Activated CD8-positive, alpha-beta memory T cell treated with anti-CD3 and anti-CD28 coated beads, Interleukin-2, amount 10 ng/mL, durations not matched to agents 7 days and 5 days (primary cell): ENCODE measurements around the gene U2SURP. TPM values are rescaled to one million over a fixed set of nuclear protein-coding genes. Genes with fewer than 3 reads are reported as not detected.

Source experiments
- ATAC-seq: fragments of 150-1000 bp; cut with Tn5 transposase; one replicate; pipeline ENCODE4 v1.10.0; 2021; ENCODE audit warnings: moderate library complexity
- CTCF ChIA-PET: fragments of 350-600 bp; sonication (Branson Sonifier 250); formaldehyde crosslinking; loops from one replicate; lab custom pipeline; 2021; ENCODE audit warnings: antibody characterized with exemption; lab: Charles Lee
- DNase-seq: peaks from one replicate; pipeline ENCODE4 v3.0.0-alpha.2; 2020
- H3K27ac Mint-ChIP-seq: one replicate; pipeline ENCODE4 v1.8.0; 2021; ENCODE audit warnings: mild to moderate bottlenecking, mixed read lengths
- H3K27me3 Mint-ChIP-seq: one replicate; pipeline ENCODE4 v1.8.0; 2021; ENCODE audit warnings: mixed read lengths
- H3K36me3 Mint-ChIP-seq: one replicate; pipeline ENCODE4 v1.8.0; 2021; ENCODE audit warnings: mild to moderate bottlenecking, mixed read lengths
- H3K4me1 Mint-ChIP-seq: one replicate; pipeline ENCODE4 v1.8.0; 2021; ENCODE audit warnings: mixed read lengths
- H3K4me3 Mint-ChIP-seq: one replicate; pipeline ENCODE4 v1.8.0; 2021; ENCODE audit warnings: mild to moderate bottlenecking, moderate library complexity, mixed read lengths
- H3K9me3 Mint-ChIP-seq: one replicate; pipeline ENCODE4 v1.8.0; 2022; ENCODE audit warnings: low read depth, mixed read lengths
- total RNA-seq, 2 experiments: library from RNA; stranded (reverse); gene quantifications; one replicate each; pipeline ENCODE4 v1.2.3, GENCODE V29; 2021

The U2SURP gene
- total RNA-seq, 2 experiments from 2014 or later, result 155 to 163 TPM

GRCh38 chr3:142966808-142967207, 34.6 kb upstream of the U2SURP start:
- ATAC-seq (no peak), DNase-seq (no peak)
- Mint-ChIP-seq H3K27me3 (peaks cover 75% of the 10 kb centered on the region), H3K4me3 (no peak overlapping the region), H3K4me1 (peaks cover 14% of the 10 kb centered on the region), H3K9me3 (no peaks in the 10 kb centered on the region), H3K36me3 (no peaks in the 10 kb centered on the region), H3K27ac (no peak overlapping the region)
- CTCF ChIA-PET, result interaction anchor here (1.3 kb wide), 1 partner anchor 103 kb away, joined by 3 read pairs; no protein-coding TSS in a partner anchor

GRCh38 chr3:142968319-142969025, 32.9 kb upstream of the U2SURP start:
- no peaks in the 10 kb centered on the region for H3K9me3 Mint-ChIP-seq
- H3K4me3 Mint-ChIP-seq, result no peak overlapping the region
- no peak overlapping the region for H3K27ac Mint-ChIP-seq
- DNase-seq (no peak), ATAC-seq (no peak)
- H3K4me1 Mint-ChIP-seq, result peaks cover 7% of the 10 kb centered on the region
- CTCF ChIA-PET, result interaction anchor here (1.1 to 1.3 kb wide), 2 partner anchors 9 to 105 kb away, joined by 3 read pairs; no protein-coding TSS in a partner anchor
- H3K36me3 Mint-ChIP-seq, result no peaks in the 10 kb centered on the region
- H3K27me3 Mint-ChIP-seq, result peaks cover 71% of the 10 kb centered on the region

GRCh38 chr3:142971431-142971830, 29.9 kb upstream of the U2SURP start:
- no peak for ATAC-seq
- no peaks in the 10 kb centered on the region for H3K9me3 Mint-ChIP-seq
- no peak overlapping the region for H3K27ac Mint-ChIP-seq
- no peak for DNase-seq
- H3K36me3 Mint-ChIP-seq, result no peaks in the 10 kb centered on the region
- no peak overlapping the region for H3K4me3 Mint-ChIP-seq
- H3K4me1 Mint-ChIP-seq, result no peaks in the 10 kb centered on the region
- CTCF ChIA-PET, result no interaction called here
- peaks cover 58% of the 10 kb centered on the region for H3K27me3 Mint-ChIP-seq

GRCh38 chr3:142972092-142972753, 29.1 kb upstream of the U2SURP start:
- CTCF ChIA-PET, result interaction anchor here (1.2 kb wide), 1 partner anchor 144 kb away, joined by 3 read pairs; no protein-coding TSS in a partner anchor
- no peak for ATAC-seq
- no peaks in the 10 kb centered on the region for H3K4me1 Mint-ChIP-seq
- no peak overlapping the region for H3K4me3 Mint-ChIP-seq
- no peak overlapping the region for H3K27ac Mint-ChIP-seq
- peaks cover 54% of the 10 kb centered on the region for H3K27me3 Mint-ChIP-seq
- H3K36me3 Mint-ChIP-seq, result no peaks in the 10 kb centered on the region
- H3K9me3 Mint-ChIP-seq, result no peaks in the 10 kb centered on the region
- DNase-seq, result no peak

GRCh38 chr3:142973217-142974009, 28.0 kb upstream of the U2SURP start:
- CTCF ChIA-PET, result interaction anchor here (0.7 to 1.2 kb wide), 3 partner anchors 12 to 145 kb away, joined by 3 to 4 read pairs (median 3); no protein-coding TSS in a partner anchor
- Mint-ChIP-seq H3K27me3 (peaks cover 48% of the 10 kb centered on the region), H3K4me3 (no peak overlapping the region)

GRCh38 chr3:142975316-142975995, 25.9 kb upstream of the U2SURP start:
- Mint-ChIP-seq H3K36me3 (no peaks in the 10 kb centered on the region), H3K27me3 (peaks cover 44% of the 10 kb centered on the region), H3K27ac (no peak overlapping the region), H3K9me3 (no peaks in the 10 kb centered on the region), H3K4me3 (no peak overlapping the region), H3K4me1 (no peaks in the 10 kb centered on the region)
- ATAC-seq, result no peak
- CTCF ChIA-PET, result interaction anchor here (1.2 kb wide), 1 partner anchor 18 kb away, joined by 3 read pairs; no protein-coding TSS in a partner anchor
- DNase-seq, result no peak

More at GRCh38 chr3:142973217-142974009, 28.0 kb upstream of the U2SURP start:
- no peaks in the 10 kb centered on the region for H3K9me3 Mint-ChIP-seq
- no peak overlapping the region for H3K27ac Mint-ChIP-seq
- no peaks in the 10 kb centered on the region for H3K36me3 Mint-ChIP-seq
- ATAC-seq (no peak), DNase-seq (no peak)
- H3K4me1 Mint-ChIP-seq, result no peaks in the 10 kb centered on the region

GRCh38 chr3:142976621-142977398, 24.6 kb upstream of the U2SURP start:
- Mint-ChIP-seq H3K27me3 (peaks cover 41% of the 10 kb centered on the region), H3K4me1 (no peaks in the 10 kb centered on the region), H3K36me3 (no peaks in the 10 kb centered on the region), H3K4me3 (no peak overlapping the region), H3K27ac (no peak overlapping the region), H3K9me3 (no peaks in the 10 kb centered on the region)
- CTCF ChIA-PET, result interaction anchor here (0.9 kb wide), 1 partner anchor 8 kb away, joined by 3 read pairs; no protein-coding TSS in a partner anchor
- ATAC-seq, result no peak
- no peak for DNase-seq

- CTCF ChIA-PET, result interaction anchor here (0.9 kb wide), 1 partner anchor 9 kb away, joined by 3 read pairs; no protein-coding TSS in a partner anchor
- H3K4me3 Mint-ChIP-seq, result no peak overlapping the region
- H3K9me3 Mint-ChIP-seq, result no peaks in the 10 kb centered on the region
- DNase-seq, result no peak
- no peaks in the 10 kb centered on the region for H3K36me3 Mint-ChIP-seq
- H3K4me1 Mint-ChIP-seq, result no peaks in the 10 kb centered on the region
- no peak for ATAC-seq
- H3K27ac Mint-ChIP-seq, result no peak overlapping the region
- H3K27me3 Mint-ChIP-seq, result peaks cover 40% of the 10 kb centered on the region
Measured at GRCh38 chr3:142977399-142977728, 24.0 kb upstream of the U2SURP start.

GRCh38 chr3:142981108-142981507, 20.3 kb upstream of the U2SURP start:
- CTCF ChIA-PET, result no interaction called here
- peaks cover 37% of the 10 kb centered on the region for H3K27me3 Mint-ChIP-seq
- no peaks in the 10 kb centered on the region for H3K36me3 Mint-ChIP-seq
- ATAC-seq, result no peak
- H3K4me3 Mint-ChIP-seq, result no peak overlapping the region
- H3K4me1 Mint-ChIP-seq, result no peaks in the 10 kb centered on the region
- no peak overlapping the region for H3K27ac Mint-ChIP-seq
- no peak for DNase-seq
- no peaks in the 10 kb centered on the region for H3K9me3 Mint-ChIP-seq

- peaks cover 35% of the 10 kb centered on the region for H3K27me3 Mint-ChIP-seq
- CTCF ChIA-PET, result interaction anchor here (1.2 to 1.7 kb wide), 2 partner anchors 15 to 51 kb away, joined by 4 to 6 read pairs; no protein-coding TSS in a partner anchor
Measured at GRCh38 chr3:142982038-142982773, 19.2 kb upstream of the U2SURP start.

GRCh38 chr3:142983318-142983717, 18.1 kb upstream of the U2SURP start:
- Mint-ChIP-seq H3K4me3 (no peak overlapping the region), H3K27ac (no peak overlapping the region), H3K9me3 (no peaks in the 10 kb centered on the region), H3K27me3 (peaks cover 35% of the 10 kb centered on the region), H3K36me3 (no peaks in the 10 kb centered on the region), H3K4me1 (peaks cover 3% of the 10 kb centered on the region)
- ATAC-seq (no peak), DNase-seq (no peak)
- CTCF ChIA-PET, result interaction anchor here (1.2 to 1.7 kb wide), 2 partner anchors 14 to 52 kb away, joined by 4 to 6 read pairs; no protein-coding TSS in a partner anchor

More at GRCh38 chr3:142982038-142982773, 19.2 kb upstream of the U2SURP start:
- Mint-ChIP-seq H3K27ac (no peak overlapping the region), H3K4me1 (no peaks in the 10 kb centered on the region), H3K9me3 (no peaks in the 10 kb centered on the region), H3K4me3 (no peak overlapping the region), H3K36me3 (no peaks in the 10 kb centered on the region)
- ATAC-seq (no peak), DNase-seq (no peak)
